HG03442 (cell line): ENCODE data around the gene CHI3L2.
A peak's percentile ranks its signal among the peaks of the same experiment; 100 is the strongest.
"Not testable (repeated sequence)": the region's sequence is repeated elsewhere in the genome, so short reads cannot be mapped to it uniquely, and the experiment has no call there.

Source experiments
- ATAC-seq: cut with Tn5 transposase; IDR thresholded peaks from one replicate; pipeline ENCODE4 v1.9.1; 2021; ENCODE audit warnings: mild to moderate bottlenecking, moderate library complexity; ENCODE audit not compliant: unreplicated experiment

The CHI3L2 gene

GRCh38 chr1:111201275-111202090 lies 26.0 kb upstream of the CHI3L2 start:
- ATAC-seq, result no peak

DNA sequence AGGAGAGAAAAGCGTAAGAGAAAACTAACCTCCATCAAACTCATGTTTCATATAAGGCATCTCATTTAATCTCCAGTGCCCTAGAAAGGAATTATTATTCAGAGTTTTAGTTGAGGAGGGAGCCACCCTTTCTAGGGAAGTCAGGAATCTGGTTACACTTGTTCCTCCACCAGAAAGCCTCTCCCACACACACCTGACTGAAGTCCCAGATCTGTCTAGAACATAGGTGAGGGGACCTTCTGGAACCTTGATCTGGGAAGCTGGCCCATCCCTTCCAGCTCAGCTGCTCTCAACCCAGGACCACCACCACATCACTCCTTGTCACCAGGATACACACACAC lies 25.2 kb upstream of the CHI3L2 start:
- no peak for ATAC-seq

DNA sequence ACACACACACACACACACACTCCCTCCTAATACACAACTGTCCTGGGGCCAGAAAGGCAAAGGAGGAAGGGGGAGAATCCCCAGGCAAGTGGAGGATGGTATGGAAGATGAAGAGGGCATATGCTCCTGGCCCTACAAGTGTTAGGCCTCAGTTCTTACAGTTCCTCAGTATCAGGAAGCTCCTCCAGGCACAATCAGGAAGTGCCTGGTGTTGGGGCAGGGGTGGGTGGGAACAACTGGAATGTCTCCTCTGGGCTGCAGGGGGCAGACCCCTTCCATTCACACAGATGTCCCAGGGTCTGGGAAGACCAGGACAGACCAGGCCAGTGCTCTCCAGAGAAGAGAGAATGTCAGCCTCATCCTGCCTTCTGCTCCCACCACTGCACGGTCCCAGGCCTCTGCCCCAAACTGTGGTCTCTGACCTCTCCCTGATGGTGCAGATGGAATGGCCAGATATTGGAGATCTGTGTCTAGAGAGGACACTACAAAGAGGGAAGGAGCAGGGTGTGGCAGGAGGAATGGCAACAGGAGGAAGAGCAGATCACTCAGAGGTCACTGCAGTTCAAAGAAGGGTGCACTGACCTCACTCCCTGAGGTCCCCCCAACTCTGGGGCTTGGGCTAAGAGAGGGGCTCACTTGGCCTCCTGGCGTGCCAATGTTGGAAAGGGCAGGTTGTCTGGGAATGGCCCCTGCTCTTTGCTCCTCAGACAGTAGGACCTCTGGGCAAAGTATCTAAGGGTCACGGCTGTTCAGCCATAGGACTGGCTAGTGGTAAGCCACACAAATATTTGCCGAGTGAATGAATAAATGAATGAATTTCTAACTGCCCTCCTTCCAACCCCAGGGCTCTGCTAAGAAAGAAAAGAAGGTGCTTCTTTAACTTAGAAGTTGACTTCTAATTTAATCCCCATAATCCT lies 24.5 kb upstream of the CHI3L2 start:
- ATAC-seq, result no peak

- peak; percentile 37 for ATAC-seq
These were observed 23.8 kb upstream of the CHI3L2 start for GRCh38 chr1:111203681-111204200.

- ATAC-seq, result peak; percentile 66
These were observed 23.1 kb upstream of the CHI3L2 start for GRCh38 chr1:111204201-111204982.

DNA sequence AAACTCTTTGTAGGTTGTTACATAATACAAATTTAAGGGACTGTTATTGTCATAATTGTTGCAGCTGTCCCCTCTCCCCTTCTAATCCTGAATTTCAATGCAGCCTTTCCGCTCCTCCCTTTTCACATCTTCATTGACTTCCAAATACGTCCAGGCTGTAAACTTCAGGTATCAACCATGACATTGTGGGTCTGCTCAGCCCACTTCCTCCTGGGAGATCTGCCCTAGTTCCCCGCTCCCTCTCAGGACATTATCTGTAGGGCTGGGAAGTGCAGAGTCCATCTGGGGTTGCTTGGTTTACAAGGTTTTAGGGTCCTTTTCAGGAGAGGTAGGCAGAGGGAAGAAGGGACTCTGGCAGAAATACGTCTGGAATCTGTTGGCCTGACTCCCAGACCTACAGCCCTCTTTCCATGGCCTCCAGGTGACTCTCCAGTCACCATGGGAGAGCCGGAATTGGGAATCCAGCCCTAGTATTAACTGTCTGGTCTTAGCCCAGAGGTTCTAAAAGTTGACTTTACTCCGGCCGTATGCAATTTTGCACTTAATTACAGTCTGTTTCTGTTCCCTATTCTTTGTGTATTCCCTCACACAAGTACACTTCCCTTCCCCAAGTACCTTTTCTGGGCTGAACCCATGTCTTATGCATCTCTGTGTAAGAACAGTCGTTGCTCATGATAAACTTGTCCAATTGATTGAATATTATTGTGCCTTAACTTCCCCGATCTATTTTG lies 22.4 kb upstream of the CHI3L2 start:
- ATAC-seq, result no peak

- no peak for ATAC-seq
These were observed 21.8 kb upstream of the CHI3L2 start for GRCh38 chr1:111205714-111206050.

DNA sequence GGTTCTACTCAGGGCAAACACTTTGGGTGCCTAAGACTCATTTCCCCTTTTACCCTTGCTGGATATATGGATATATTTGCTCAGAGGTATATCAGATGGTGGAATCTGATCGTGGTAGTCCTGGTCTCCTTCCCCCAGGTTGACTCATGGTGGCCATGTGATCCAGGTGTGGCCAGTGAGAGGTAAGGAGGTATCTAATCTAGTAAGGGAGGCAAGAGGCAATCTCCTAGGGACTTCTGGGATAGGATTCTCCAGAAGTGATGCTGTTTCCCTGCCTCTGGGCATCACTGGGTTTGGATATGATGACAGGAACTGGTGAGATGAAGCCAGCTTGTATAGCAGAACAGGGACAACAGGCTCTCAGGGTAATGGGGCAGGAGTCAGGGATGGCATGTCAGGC lies 18.6 kb upstream of the CHI3L2 start:
- ATAC-seq, result no peak

DNA sequence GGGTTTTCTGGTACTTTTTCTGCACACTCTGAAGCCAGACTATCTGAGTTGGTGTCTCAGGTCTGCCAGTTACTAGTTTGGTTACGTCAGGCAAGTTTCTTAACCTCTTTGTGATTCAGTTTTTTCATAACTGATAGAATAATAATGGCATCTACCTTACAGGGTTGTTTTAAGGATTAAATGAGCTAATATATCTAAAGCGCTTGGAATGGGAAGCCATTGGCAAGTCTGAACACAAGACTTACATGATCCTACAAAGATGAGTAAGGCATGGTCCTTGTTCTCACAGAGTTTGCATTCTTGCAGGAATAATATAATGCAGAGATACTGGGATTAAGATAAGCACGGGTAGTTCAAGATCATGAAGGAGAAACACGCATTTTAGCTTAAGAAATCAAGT lies 17.9 kb upstream of the CHI3L2 start:
- no peak for ATAC-seq

DNA sequence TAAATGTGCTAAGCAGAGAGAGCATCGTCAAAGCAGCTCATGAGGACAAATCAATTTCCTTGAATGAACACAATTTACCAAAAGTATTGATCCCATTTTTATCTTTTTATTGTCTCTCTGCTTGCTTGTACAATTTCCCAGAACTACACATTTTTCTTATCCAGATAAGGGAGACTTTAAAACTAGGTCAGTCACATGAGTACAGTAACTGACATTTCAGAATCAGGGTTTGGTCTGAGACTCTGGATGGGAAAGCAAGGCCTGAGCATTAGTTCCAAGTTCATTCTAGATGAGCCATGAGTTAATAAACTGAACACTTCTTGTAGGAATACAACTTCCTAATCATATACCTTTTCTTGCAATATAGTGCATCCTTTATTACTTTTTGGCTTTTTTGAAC lies 15.6 kb upstream of the CHI3L2 start:
- ATAC-seq, result no peak

- no peak for ATAC-seq
These were observed 14.7 kb upstream of the CHI3L2 start for GRCh38 chr1:111212634-111213335.

DNA sequence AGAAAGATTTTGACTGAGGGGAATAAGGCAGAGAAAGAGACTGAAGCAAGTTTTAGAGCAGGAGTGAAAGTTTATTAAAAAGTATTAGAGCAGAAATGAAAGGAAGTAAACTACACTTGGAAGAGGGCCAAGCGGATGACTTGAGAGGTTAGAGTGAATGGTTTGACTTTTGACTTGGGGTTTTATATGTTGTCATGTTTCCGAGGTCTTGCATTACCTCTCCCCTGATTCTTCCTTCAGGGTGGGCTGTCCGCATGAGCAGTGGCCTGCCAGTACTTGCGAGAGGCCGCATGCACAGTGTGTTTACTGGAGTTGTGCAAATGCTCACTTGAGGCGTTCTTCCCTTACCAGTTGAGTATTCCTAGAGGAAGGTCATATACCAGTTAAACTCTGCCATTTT lies 14.1 kb upstream of the CHI3L2 start:
- no peak for ATAC-seq

- no peak for ATAC-seq
These were observed 13.3 kb upstream of the CHI3L2 start for GRCh38 chr1:111214074-111214801.

DNA sequence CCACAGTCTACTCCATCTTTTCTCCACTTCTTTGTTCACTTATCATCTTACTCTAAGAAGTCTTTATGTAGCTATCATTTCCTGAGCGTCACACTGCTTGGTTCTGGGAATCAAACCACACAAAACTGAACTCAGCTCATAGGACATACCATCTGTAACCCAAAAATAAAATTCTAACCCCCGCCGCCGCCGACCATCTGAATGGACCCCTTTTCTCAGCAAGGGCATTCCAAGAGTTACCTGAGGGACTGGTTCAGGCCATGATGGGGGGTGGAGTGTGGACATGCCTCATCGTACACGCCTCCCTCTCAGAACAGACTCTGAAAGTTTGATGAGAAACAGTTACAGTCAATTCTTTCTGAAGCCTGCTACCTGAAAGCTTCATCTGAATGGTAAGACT lies 12.6 kb upstream of the CHI3L2 start:
- ATAC-seq, result no peak

- not testable (repeated sequence) for ATAC-seq
These were observed 12.2 kb upstream of the CHI3L2 start for GRCh38 chr1:111215285-111215684.

- ATAC-seq, result no peak
These were observed 10.8 kb upstream of the CHI3L2 start for GRCh38 chr1:111216751-111217150.

GRCh38 chr1:111217183-111217910 lies 10.2 kb upstream of the CHI3L2 start:
- ATAC-seq, result no peak

DNA sequence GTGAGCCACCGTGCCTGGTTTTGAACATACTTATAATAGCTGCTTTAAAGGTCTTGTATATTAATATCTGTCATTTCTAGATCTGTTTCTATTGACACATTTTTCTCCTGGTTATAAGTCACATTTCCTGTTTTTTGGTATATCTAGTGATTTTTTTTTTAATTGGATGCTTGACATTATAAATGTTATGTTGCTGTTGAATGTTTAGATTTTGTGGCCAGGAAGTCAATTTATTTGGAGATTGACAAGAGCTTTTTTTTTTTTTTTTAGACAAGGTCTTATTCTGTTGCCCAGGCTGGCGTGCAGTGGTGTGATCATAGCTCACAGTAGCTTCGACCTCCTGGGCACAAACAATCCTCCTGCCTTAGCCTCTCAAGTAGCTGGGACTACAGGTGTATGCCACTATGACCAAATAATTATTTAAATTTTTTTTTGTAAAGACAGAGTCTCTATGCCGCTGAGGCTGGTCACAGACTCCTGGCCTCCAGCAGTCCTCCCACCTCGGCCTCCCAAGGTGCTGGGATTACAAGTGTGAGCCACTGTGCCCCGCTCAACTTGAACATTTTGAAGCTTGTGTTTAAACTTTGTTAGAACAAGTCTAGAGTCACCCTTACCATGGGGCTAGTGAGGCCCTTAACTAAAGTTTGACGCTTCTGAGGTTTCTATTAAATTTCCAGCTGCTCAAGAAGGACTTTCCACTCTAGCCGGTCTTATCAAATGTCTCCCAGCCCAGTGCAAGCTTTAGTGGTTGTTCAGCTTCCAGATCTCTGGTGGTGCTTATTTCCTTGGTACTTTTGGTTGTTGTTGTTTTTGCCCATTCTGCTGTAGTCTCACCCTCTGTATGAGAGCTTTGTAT lies 8.6 kb upstream of the CHI3L2 start:
- no peak for ATAC-seq
